ENCODE results near the gene CDR2L. TPM values are rescaled to one million over a fixed set of nuclear protein-coding genes. Genes with fewer than 3 reads are reported as not detected.

Gene CDR2L
- total RNA-seq, 1 donor from 2014 or later, result 22.8 TPM

DNA sequence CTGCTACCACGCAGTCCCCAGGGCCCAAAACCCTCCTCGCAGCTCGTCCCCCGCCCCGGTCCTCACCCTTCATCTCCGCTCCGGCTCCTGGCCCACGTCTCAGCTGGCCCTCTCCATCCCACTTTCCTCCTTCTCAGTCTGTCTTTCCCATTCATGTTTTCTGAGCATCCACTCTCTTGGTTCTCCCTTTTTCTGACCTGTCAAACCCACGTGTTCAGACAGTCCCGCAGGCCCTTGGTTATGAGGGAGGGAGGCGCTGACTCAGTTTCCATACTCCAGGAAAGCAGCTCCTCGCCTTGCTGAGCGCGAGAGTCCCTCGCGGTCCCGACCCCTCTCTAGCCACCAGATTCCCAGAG, 14.5 kb upstream of the CDR2L start:
- H3K36me3 Mint-ChIP-seq, result no peaks in the 10 kb centered on the region
- TF ChIP-seq, protein P1, sequence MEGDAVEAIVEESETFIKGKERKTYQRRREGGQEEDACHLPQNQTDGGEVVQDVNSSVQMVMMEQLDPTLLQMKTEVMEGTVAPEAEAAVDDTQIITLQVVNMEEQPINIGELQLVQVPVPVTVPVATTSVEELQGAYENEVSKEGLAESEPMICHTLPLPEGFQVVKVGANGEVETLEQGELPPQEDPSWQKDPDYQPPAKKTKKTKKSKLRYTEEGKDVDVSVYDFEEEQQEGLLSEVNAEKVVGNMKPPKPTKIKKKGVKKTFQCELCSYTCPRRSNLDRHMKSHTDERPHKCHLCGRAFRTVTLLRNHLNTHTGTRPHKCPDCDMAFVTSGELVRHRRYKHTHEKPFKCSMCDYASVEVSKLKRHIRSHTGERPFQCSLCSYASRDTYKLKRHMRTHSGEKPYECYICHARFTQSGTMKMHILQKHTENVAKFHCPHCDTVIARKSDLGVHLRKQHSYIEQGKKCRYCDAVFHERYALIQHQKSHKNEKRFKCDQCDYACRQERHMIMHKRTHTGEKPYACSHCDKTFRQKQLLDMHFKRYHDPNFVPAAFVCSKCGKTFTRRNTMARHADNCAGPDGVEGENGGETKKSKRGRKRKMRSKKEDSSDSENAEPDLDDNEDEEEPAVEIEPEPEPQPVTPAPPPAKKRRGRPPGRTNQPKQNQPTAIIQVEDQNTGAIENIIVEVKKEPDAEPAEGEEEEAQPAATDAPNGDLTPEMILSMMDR (IDR thresholded peaks at IDR 0.05; ENCODE audit: unreplicated experiment), result no peak
- peak overlapping the region; percentile 70 for H3K4me3 Mint-ChIP-seq
- peaks cover 28% of the 10 kb centered on the region for H3K4me1 Mint-ChIP-seq
- peak overlapping the region; percentile 5 for H3K27ac Mint-ChIP-seq
- no peaks in the 10 kb centered on the region for H3K9me3 Mint-ChIP-seq
- no peak for DNase-seq (ENCODE audit: low spot score in 2 of 2, unreplicated experiment in 2 of 2)
- peaks cover 44% of the 10 kb centered on the region for H3K27me3 Mint-ChIP-seq (ENCODE audit: low read depth)

DNA sequence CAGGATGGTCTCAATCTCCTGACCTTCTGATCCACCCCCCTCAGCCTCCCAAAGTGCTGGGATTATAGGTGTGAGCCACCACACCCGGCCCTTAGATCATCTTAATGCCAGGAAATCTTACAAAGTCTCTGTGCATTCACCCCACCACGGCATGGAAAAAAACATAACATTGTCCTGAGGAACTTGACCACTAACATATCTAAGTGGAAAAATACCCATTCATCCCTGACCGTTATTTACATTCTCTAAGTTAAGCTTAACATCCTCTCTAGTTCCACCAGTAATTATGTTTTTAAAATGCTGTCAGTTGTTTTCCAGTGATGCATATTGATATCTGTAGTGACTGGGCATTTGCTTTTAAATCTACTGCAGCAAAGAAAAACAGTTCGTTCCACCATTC, 11.5 kb upstream of the CDR2L start:
- H3K4me1 Mint-ChIP-seq, result peaks cover 16% of the 10 kb centered on the region
- H3K4me3 Mint-ChIP-seq, result no peak overlapping the region

DNA sequence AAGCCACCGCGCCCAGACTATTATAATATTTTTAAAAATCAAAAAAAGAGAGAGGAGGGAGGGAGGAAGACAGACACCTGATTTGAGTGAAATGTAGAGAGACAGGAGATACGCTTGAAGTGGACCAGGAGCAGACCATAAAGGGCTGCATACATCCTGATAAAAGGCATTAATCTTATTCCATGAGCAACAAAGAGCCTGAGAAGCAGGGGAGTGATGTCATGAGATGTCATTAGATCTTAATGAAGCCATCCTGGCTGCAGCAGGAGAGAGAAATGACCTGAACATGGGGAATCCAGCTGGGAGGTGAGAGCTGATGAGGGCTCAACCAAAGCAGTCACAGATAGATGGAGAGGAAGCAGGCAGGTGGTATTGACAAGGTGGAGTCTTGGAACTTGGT, 9.6 kb upstream of the CDR2L start:
- TF ChIP-seq, protein P1 (IDR thresholded peaks at IDR 0.05; ENCODE audit: unreplicated experiment), result no peak
- Mint-ChIP-seq H3K27ac (no peak overlapping the region), H3K36me3 (no peaks in the 10 kb centered on the region), H3K4me1 (peaks cover 13% of the 10 kb centered on the region), H3K9me3 (no peaks in the 10 kb centered on the region), H3K4me3 (no peak overlapping the region), H3K27me3 (ENCODE audit: low read depth) (peaks cover 29% of the 10 kb centered on the region)
- DNase-seq (ENCODE audit: low spot score in 2 of 2, unreplicated experiment in 2 of 2), result no peak

More for the DNA sequence above, 11.5 kb upstream of the CDR2L start:
- H3K27ac Mint-ChIP-seq, result no peak overlapping the region
- TF ChIP-seq, protein P1 (IDR thresholded peaks at IDR 0.05; ENCODE audit: unreplicated experiment), result no peak
- peaks cover 40% of the 10 kb centered on the region for H3K27me3 Mint-ChIP-seq (ENCODE audit: low read depth)
- no peaks in the 10 kb centered on the region for H3K9me3 Mint-ChIP-seq
- no peaks in the 10 kb centered on the region for H3K36me3 Mint-ChIP-seq
- no peak for DNase-seq (ENCODE audit: low spot score in 2 of 2, unreplicated experiment in 2 of 2)

DNA sequence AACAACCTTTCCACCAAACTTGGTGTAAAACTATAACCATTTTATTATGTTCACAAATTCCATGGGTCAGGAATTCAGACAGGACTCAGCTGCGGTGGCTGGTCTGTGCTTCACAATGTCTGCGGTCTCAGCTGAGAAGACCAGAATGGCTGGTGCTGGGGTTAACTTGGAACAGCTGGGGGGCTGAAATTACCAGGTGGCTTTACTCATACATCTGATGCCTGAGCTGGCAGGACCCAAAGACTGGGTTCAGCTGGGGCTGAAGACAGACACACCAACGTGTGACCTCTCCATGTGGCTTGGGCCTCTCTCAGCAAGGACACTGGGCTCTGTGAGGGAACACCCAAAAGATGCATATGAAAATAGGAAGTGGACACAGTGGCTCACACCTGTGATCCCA, 9.2 kb upstream of the CDR2L start:
- H3K4me1 Mint-ChIP-seq, result peaks cover 9% of the 10 kb centered on the region
- no peak overlapping the region for H3K27ac Mint-ChIP-seq
- no peaks in the 10 kb centered on the region for H3K36me3 Mint-ChIP-seq
- no peak for DNase-seq (ENCODE audit: low spot score in 2 of 2, unreplicated experiment in 2 of 2)
- no peaks in the 10 kb centered on the region for H3K9me3 Mint-ChIP-seq
- no peak overlapping the region for H3K4me3 Mint-ChIP-seq
- peaks cover 24% of the 10 kb centered on the region for H3K27me3 Mint-ChIP-seq (ENCODE audit: low read depth)
- TF ChIP-seq, protein P1 (IDR thresholded peaks at IDR 0.05; ENCODE audit: unreplicated experiment), result no peak

DNA sequence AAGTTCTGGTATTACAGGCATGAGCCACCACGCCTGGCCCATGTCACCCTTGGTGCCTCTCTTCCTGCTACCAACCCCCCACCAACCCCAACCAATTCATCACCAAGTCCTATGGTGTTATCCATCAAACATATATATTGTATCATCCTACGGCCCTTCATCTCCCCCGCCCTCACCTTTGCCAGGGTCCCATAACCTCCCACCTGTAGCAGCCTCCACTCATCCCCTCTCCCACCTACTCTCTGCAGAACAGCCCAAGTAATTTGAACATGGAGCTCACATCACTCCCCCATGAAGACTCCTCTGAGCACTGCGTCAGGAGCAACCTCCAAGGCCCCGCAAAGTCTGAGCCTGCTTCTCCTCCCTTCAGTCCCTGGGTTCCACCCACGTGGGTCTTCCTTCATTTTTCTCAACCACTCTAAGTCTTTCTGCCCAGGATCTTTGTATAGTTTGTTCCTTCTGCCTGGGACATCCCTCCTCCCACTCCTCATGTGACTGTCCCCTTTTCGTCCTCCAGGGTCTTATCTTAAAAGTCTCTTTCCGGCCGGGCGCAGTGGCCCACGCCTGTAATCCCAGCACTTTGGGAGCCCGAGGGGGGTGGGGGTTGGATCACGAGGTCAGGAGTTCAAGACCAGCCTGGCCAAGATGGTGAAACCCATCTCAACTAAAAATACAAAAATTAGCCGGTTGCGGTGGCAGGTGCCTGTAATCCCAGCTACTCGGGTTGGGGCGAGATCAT, 7.9 kb upstream of the CDR2L start:
- no peak overlapping the region for H3K4me3 Mint-ChIP-seq
- peaks cover 9% of the 10 kb centered on the region for H3K4me1 Mint-ChIP-seq
- DNase-seq (ENCODE audit: low spot score in 2 of 2, unreplicated experiment in 2 of 2), result no peak
- no peaks in the 10 kb centered on the region for H3K36me3 Mint-ChIP-seq
- peaks cover 15% of the 10 kb centered on the region for H3K27me3 Mint-ChIP-seq (ENCODE audit: low read depth)
- TF ChIP-seq, protein P1 (IDR thresholded peaks at IDR 0.05; ENCODE audit: unreplicated experiment), result no peak
- no peaks in the 10 kb centered on the region for H3K9me3 Mint-ChIP-seq
- H3K27ac Mint-ChIP-seq, result no peak overlapping the region
